HCEC 1CT (cell line): Measurements from ENCODE around the gene GAGE1.
"Not testable (repeated sequence)": the region's sequence is repeated elsewhere in the genome, so short reads cannot be mapped to it uniquely, and the experiment has no call there.

Source experiments
- DNase-seq: peaks from one replicate; pipeline ENCODE4 v3.0.0-alpha.2; 2017

GAGE1 gene

GRCh38 chrX:49598720-49599119, at the start of gene GAGE1:
Gene GAGE1, plus strand, starts transcription at chrX:49599020. Its CDS starts 1,155 bp downstream, at chrX:49600175.
- not testable (repeated sequence) for DNase-seq

- DNase-seq: not testable (repeated sequence)
Measured at GRCh38 chrX:49550989-49551388, 47.8 kb upstream of the GAGE1 start, which contains the start of gene GAGE12E. Gene GAGE12E, plus strand, starts transcription at chrX:49551289. Its CDS starts 1,155 bp downstream, at chrX:49552444.

- not testable (repeated sequence) for DNase-seq
Measured at GRCh38 chrX:49560542-49560941, 38.3 kb upstream of the GAGE1 start, which contains the start of gene GAGE12F. Gene GAGE12F, plus strand, starts transcription at chrX:49560842. Its CDS starts 1,155 bp downstream, at chrX:49561997.

GRCh38 chrX:49568728-49569127, 30.1 kb upstream of the GAGE1 start:
- DNase-seq: not testable (repeated sequence)

GRCh38 chrX:49569152-49569551, 29.7 kb upstream of the GAGE1 start:
- not testable (repeated sequence) for DNase-seq

- DNase-seq: not testable (repeated sequence)
Measured at GRCh38 chrX:49570100-49570499, 28.7 kb upstream of the GAGE1 start, which contains the start of gene GAGE12G. Gene GAGE12G, plus strand, starts transcription at chrX:49570400. Its CDS starts 1,155 bp downstream, at chrX:49571555.

- not testable (repeated sequence) for DNase-seq
Measured at GRCh38 chrX:49579649-49580048, 19.2 kb upstream of the GAGE1 start, which contains the start of gene GAGE12H. Gene GAGE12H, plus strand, starts transcription at chrX:49579949. Its CDS starts 1,155 bp downstream, at chrX:49581104.

- not testable (repeated sequence) for DNase-seq
Measured at GRCh38 chrX:49589196-49589595, 9.6 kb upstream of the GAGE1 start, which contains the start of gene GAGE2A. Gene GAGE2A, plus strand, starts transcription at chrX:49589496. Its CDS starts 1,155 bp downstream, at chrX:49590651.

- not testable (repeated sequence) for DNase-seq
Measured at GRCh38 chrX:49589769-49590478, 8.9 kb upstream of the GAGE1 start.

- not testable (repeated sequence) for DNase-seq
Measured at GRCh38 chrX:49590488-49590887, 8.3 kb upstream of the GAGE1 start.

- no peak for DNase-seq
Measured at GRCh38 chrX:49610718-49611310, 12.0 kb downstream of the GAGE1 start.

- no peak for DNase-seq
Measured at GRCh38 chrX:49618574-49618973, 19.8 kb downstream of the GAGE1 start.

- DNase-seq: no peak
Measured at GRCh38 chrX:49627086-49627777, 28.4 kb downstream of the GAGE1 start.

GRCh38 chrX:49644991-49645637, 46.3 kb downstream of the GAGE1 start:
- DNase-seq: no peak

- DNase-seq: no peak
Measured at GRCh38 chrX:49656533-49656932, 57.7 kb downstream of the GAGE1 start.
